Activated CD8-positive, alpha-beta memory T cell treated with anti-CD3 and anti-CD28 coated beads, Interleukin-2, amount 50 U/mL, for 1 hour (primary cell): Measurements from ENCODE around the gene ETV6.

ENCODE experiments used
- DNase-seq: peaks from one replicate; pipeline ENCODE4 v3.0.0-alpha.2; 2020; ENCODE audit errors: extremely low read depth

Gene ETV6

DNA sequence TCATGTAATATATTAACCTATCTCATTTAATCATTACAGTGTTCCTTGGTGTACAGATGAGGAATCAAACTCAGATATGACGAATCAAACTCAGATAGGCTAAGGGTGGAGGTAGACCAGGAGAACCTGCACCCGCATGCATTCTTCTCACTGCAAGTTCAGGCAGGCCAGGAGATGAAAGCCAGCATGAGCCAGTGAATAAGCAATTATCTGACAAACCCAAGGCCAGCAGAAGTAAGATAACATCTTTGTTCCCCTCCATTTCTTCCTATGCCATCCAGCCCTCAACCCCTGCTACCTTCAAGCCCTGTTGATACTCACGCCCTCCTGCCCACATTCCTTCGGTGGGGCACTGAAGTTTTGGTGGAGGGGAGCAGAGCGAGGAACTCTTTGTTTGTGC, 152.2 kb downstream of the ETV6 start:
- DNase-seq = no peak

DNA sequence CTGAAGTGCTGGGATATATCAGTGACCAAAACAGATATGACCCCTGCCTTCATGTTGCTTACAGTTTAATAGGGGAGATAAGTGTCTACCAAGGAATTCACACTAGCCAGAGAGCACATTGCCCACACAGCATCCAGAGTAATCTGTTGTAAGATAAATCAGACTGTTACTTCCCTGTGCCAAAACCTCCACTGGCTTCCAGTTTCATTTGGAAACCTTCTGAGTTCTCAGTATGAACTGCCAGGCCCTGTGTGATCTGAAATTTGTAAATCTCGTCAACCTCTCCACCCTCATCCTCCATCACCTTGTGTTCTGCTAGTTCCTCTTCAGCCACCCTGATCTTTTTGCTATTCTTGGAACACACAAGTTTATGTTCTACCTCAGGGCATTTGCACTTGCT, 154.7 kb downstream of the ETV6 start:
- no peak for DNase-seq

DNA sequence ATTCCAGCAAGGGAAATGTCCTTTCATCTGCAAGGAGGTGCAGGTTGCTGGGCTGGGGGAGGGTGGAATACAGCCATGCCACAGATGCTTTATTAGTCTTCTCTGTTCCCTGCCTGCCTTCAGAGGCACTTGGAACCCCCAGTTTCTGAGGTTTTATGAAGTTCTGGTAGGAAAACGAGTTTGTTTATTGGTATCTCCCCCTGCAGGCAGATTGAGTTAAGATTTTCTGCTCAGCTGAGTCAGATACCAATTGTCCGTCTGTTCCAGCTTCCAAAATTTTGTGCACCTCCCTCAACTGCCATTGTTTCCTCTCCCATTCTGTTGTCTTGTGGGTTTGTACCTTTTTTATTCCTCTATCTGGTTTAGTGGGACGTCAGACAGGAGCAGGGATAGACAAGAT, 155.6 kb downstream of the ETV6 start:
- DNase-seq = no peak

DNA sequence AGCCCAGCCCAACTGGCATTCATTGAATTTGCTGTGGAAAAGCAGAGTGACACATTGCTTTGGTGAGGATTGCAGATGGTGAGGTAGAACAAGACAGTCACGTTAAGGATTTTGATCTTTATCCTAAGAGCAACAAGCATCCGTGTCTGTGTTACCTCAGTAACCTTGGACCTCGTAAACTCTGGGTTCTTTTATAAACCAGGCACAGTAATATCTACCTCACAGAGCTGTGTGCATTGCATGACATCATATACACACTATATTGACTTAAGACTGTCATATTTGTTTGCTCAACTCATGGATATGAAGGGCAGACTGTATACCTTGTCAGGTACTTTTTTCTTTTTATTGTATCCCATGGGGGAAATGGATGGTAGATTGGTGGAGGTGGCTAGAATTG, 156.2 kb downstream of the ETV6 start:
- no peak for DNase-seq

DNA sequence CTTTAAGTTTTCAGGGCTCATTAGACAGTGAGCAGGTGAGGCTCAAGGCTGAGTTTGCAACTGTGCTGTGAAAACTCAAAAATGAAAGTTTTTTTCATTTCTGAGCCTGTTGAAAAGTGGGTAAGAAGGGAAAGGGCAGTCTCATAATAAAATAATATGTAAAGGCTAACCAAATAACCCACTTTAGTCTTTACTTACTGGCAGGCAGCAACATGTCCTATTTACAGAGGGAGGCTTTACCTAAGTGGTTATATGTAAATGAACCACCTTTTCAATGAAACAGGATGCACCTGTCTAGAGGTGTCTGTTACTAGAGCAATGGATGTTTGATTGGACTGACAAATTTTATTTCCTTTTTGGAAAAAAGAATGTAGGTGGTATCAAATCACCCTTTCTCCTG, 158.0 kb downstream of the ETV6 start:
- no peak for DNase-seq

DNA sequence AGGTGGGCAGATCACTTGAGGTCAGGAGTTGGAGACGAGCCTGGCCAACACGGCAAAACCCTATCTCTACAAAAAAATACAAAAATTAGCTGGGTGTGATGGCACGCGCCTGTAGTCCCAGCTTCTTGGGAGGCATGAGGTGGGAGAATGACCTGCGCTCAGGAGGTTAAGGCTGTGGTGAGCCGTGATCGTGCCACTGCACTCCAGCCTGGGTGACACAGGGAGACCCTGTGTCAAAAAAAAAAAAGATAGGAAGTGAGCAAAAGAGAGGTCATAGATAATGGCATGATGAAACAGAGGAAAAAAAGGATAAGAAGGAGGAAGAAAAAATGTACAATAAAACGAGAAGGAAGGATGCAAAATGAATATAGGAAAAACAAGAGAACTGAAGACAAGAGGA, 159.5 kb downstream of the ETV6 start:
- no peak for DNase-seq

DNA sequence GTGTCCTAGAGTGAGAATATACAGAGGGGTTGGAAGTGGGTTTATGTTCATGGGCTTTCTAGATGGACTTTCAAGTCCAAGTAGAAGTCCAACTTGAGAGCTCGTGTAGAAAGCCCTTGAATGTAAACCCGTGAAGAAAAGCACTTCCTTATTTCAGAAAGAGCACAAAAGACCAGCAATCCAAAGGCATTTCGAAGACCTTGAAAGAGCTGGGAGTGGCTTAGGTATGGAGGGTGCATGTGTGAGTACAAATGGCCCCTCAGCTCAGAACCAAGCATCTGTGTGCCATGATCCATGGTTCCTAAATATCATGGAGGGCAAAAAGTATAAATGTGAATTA, 160.7 kb downstream of the ETV6 start:
- no peak for DNase-seq

DNA sequence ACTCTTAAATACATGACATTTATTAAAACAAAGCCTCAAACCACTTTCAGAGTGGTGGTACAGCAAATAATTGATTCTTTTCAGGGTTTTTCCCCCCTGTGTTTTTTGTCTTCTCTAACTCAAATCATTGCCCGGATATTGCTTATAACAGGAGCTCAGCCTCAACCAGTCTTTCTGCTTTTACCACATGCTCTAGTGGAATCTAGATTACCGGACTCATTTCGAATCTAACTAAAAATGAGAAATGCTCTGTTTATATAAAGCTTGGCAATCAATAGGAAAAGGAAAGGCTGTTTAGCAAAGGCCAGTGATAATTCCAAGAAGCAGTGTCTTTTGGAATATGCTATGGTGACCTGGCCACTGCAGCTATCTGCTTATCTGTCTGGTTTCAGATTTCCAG, 161.5 kb downstream of the ETV6 start:
- no peak for DNase-seq

DNA sequence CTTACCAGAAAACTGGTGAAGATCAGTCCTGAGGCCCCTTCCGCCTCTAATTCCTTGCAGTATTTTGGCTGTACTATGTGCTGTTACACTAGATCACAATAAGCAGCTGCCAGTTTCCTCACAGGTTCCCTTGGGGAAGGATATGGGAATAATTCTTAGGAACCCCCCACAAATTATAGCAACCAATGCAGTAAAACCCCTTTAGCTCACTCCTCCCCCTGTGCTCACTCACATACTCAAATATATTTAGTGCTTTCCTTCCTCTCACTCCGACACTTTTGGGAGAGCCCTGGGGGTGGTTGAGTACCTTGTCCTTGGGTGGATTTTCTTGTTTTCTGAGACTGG, 162.7 kb downstream of the ETV6 start:
- DNase-seq = no peak

DNA sequence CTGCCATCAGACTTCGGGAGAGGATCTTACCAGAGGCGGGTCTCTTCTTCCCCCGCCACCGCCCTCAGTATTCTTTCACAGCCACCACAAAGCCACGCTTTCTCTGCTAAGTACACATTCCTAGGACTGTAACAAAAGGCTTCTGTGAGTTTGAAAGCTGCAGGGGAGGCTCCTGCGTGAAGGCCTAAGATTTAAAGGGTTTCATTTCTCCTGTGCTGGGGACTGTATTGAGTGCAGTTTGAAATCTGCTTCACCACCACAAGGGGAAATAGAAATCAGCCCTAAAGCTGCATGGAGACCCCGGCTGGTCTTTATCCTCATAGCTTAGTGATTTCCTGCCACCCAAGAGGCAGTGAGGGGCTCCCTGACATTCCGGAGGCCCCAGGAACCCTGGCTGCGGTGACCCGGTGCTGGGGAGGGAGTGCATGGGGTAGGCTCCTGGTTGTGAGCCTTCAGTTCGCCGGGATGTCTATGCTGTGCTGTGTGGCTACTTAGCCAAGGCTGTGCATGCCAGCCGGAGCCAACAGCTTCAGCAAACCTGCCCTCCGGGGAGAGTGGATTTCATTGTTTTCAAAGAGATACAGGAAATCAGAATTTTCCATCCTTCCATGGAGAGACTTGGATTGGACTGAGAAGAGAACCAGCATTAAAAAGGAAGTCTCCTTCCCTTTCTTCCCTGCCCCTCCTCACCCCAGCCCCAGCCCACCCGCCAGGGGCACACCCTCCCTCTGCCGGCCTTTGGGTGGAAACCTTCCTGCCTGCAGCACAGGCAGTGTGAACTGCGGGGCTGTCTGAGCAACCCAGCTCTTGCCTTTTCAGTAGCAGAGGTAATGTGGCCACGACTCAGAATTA, 163.3 kb downstream of the ETV6 start:
- DNase-seq = no peak

DNA sequence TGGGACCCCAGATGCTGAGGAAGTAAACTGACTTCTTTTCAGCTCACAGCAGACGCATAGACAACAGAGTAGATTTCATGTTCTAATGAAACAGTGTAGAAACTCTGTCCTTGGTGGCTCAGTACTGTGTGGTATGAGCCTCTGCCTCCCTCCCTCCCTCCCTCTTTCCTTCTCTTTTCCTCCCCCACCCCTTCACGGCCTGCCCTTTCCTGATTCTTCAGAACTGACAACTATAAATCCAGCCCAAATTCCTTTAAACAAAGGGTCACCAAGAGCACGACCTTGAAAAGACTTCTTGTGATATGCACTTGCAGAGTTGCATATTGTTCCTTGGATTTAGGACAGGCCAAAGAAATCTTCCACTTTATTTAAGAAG, 164.0 kb downstream of the ETV6 start:
- no peak for DNase-seq

DNA sequence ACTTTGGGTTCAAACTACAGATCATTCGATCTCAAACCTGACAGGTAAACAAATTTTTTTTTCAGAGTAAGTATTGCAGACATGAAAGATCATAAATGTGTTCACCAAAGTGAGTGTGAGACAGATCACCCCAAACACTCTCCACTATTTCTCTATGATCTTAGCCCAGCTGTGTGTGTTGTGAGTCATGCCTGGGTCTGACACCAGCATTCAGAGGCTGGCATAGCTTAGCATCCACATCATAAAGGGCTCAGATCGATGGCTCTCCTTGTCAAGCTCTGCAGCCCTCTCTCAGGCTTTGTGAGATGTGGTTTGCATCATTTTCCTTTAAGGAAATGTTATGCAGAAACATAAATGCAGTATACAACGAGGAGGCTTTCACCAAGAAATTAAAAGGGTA, 164.9 kb downstream of the ETV6 start:
- no peak for DNase-seq

DNA sequence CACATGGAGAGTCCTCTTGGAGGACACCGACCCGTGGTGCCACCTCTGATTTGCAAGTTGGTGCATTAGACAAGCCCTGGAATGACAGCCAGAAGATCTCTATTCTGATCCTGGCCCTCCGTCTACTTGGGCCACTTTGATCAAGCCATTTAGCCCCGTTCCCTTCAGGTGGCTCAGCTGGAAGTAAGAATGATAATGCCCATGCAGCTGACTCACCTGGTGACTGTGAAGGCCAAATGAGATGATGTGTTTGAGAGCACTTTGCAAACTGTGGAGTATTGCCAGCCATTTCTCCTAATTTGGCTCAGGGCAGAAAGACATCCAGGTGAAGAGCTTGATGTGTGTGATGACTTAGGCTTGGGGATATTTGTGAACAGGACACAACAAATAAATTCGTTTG, 165.9 kb downstream of the ETV6 start:
- DNase-seq = no peak

DNA sequence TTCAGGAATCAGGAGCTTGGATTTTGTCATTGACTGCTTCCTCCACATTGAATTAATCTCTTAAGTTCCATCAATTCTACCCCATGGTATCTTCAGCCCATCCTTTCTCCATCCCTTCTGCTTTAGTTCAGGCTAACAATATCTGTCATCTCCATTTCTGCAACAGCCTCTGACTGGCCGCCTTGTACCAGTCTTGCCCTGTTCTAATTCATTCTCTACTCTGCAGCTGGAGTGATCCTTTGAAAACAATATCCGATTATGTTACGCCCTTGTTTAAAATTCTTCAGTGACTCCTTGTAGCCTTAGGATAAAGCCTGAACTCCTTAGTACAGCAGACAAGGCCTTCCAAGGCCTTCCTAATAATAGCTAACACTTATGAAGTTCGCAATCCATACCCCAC, 170.2 kb downstream of the ETV6 start:
- DNase-seq = no peak

DNA sequence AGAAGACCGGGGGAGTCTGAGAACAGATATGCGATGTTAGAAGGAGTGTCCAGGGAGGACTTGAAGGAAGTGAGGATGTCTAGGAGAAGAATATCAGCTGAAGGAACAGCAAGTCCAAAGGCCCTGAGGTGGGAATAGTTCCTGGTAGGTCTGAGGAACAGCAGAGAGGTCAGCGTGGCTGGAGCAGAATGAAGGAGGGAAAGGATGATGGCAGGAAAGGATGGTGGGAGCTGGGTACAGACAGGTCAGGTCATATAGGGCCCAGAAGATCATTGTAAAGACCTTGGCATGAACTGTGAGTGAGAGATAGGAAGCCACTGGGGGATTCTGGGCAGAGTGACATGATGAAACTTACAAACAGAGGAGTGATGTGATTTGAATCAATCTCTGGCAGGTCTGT, 171.0 kb downstream of the ETV6 start:
- DNase-seq = no peak

DNA sequence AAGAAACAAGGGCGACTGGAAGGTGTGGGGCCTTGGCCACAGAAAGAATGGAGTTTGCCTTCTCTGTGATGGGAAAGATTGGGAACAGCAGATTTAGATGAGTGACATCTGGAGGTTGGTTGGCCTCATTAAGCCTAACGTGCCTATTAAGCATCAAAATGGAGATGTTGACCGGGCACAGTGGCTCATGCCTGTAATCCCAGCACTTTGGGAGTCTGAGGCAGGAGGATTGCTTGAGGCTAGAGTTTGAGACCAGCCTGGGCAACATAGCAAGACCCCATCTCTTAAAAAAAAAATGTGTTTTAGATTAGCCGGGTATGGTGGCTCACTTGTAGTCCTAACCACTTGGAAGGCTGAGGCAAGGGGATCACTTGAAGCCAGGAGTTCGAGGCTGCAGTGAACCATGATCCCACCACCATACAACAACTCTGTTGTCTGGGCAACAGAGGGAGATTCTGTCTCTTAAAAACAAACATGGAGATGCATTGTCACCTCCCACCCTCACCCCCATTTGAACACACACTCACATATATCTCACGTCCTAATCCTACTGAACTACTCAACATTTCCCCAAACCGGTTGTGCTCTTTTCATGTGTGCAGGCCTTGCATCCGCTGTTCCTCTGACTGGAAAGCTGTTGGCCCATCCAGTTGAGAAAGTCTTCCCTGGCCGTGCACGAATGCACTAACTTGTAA, 172.1 kb downstream of the ETV6 start:
- DNase-seq = no peak

DNA sequence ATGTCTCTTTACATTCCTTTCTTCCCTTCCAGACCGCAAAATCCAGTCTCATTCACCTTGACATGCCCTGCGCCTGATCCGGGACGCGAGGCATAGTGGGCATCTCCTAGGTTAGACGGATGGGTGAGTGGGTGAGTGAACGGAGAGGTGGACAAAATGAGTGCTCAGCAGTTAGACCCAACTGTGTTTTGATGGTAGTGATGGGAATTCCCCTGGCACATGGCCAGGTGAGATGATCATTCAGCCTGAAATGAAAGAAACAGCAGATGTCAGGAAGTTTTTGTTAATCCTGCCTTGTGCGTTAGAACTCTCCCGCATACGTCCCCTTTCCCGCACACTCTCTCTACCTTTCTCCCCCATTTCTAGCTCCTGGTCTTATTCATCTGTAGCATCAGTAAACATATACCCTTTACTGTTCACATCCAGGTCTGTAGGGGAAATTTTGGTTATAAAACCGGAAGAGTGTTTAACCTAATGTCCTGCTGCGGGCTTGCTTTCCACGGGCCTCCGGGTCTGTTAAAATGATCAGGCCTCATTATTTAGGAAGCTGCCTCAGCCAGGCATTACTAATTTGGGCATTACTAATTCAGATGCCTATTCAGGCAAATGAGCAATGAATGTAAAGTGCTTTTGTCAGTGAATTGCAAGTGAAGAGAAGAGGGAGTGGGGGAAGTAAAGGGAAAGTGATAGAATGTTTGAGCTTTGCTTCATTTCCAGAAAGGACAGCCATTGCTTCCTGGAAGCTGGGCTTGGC, 172.8 kb downstream of the ETV6 start:
- no peak for DNase-seq

DNA sequence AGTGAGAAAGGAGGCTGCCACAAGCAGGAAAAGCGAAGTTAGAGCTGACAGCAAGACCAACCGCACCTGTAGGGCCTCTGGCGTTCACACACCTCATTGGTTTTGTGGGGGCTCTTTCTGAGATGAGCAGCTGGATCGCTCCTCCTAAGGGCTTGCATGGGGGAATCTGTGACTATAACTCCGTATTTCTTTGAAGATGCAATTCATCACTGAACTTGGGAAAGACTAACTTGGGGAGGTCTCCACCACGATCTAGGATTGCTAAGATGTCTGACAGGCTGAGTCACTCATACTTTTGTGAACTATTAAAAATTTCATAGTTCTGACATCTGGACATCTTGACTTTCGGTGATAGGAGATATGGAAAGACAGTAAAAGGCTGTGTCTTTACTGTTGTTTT, 173.6 kb downstream of the ETV6 start:
- DNase-seq = no peak

DNA sequence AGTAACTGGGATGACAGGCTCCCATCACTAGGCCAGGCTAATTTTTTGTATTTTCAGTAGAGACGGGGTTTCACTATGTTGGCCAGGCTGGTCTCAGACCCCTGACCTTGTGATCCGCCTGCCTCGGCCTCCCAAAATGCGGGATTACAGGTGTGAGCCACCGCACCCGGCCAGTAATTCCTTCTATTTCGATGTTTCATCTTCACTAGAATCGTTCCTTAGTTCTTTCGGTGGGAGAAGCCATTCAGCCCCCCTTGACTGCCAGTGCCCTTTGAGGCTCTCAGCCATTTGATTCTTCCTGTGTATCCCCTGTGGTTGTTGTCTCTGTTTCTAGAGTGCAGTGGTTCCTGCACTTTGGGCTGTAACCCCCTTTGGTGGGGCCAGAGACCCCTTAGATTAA, 174.1 kb downstream of the ETV6 start:
- no peak for DNase-seq

DNA sequence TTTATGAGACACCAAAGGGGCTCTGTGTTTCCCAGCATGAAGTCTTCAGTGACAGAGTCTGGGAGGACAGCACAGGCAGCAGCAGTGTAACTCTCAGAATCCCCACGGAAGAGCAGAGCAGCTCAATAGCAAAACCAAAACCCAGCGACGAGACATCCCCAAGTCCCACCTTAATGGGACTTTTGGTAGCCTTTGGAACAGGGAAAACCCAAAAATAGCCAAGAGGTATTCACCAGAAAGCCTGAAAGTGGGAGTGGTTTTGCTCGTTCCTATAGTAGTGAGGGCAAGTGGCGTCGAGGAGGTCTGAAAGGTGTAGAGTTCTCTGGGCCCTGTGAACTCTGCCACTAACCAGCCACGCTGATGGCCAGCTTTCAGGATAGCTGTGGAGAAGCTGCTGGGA, 174.6 kb downstream of the ETV6 start:
- DNase-seq = no peak

DNA sequence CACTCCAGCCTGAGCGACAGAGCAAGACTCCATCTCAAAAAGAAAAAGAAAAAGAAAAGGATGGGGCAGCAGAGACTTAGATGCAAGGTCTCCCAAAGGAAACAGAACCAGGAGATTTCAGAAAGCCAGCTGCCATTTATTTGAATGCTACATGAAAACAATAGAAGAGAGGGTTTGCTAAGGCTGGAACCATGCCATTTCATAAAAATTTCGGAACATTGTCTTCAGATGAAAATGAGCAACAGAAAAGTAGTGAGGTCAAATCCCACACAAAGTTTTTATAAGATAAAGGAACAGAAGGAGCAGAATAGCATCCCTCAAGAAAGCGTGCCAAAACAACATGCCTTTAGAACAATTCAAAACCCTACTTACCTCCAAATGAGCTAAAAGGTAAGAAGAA, 175.3 kb downstream of the ETV6 start:
- DNase-seq = no peak

DNA sequence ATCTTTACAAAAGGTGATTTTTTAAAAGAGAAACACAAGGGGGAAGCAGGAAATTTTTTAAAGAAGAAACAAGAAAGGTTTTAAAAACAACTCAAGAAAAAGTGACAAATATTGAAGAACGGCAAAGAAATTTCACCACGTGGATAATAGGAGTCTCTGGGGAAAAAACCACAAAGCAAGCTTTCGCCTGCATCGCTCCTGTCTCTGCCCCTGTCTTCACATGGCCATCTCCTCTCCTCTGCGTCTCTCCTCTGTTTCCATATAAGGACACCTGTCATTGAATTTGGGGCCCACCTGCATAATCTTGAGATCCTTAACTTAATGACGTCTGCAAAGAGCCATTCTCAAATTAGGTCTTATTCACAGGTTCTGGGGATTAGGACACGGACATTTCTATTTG, 175.8 kb downstream of the ETV6 start:
- DNase-seq = no peak

DNA sequence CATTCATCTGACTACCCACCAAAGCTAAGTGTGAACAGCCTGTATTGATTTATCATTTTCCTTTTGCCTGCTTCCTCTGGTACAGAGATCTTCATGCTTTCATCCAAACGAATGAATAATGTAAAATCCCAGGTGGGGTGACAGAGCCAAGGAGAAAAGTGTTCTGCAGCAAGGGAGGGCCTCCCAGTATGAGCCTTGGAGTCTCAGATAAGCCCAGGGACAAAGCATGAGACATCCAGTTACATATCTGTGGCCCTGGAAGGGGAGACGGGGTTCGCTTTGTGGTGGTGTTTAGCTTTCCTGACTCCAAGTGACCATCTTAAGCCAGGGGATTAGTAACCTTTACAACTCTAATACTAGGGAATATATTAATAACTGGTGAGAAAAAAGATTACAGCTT, 177.1 kb downstream of the ETV6 start:
- no peak for DNase-seq
